SK-N-SH (cell line): Measurements from ENCODE around the gene SPG11. TPM values are rescaled to one million over a fixed set of nuclear protein-coding genes. Genes with fewer than 3 reads are reported as not detected.
A peak's percentile ranks its signal among the peaks of the same experiment; 100 is the strongest.

ENCODE experiments used
- CTCF ChIA-PET: fragments of 300-600, 350-600 bp; formaldehyde crosslinking; extraction: SDS; loops from one replicate; lab custom pipeline; 2021; lab: Yijun Ruan, JAX
- POLR2A ChIA-PET: fragments of 350-600 bp; sonication (Branson Sonifier 250); formaldehyde crosslinking; extraction: SDS; loops from one replicate; lab custom pipeline; 2020; ENCODE audit warnings: antibody characterized with exemption, inconsistent platforms; lab: Yijun Ruan, JAX
- DNase-seq: peaks from one replicate; pipeline ENCODE4 v3.0.0; 2012
- H2AFZ ChIP-seq: fragments of 200-600 bp; sonication (generic); 2 replicates; pipeline ENCODE4 v1.8.1; 2016; ENCODE audit warnings: antibody characterized with exemption, mild to moderate bottlenecking, low read depth
- H3F3A ChIP-seq: fragments of 200-600 bp; sonication (generic); replicated peaks from 2 replicates; pipeline ENCODE3; 2016; ENCODE audit warnings: antibody characterized with exemption, mild to moderate bottlenecking; ENCODE audit not compliant: insufficient read depth
- H3K27ac ChIP-seq, 2 experiments: fragments of 200-500 bp in 1 of 2; fragments of 200-600 bp in 1 of 2; sonication (Bioruptor generic) in 1 of 2; sonication (generic), shearing (Covaris generic) in 1 of 2; 2 replicates each; pipeline versions ENCODE4 v1.5.1 to v1.6.1; 2014 to 2016; ENCODE audit warnings: low read depth in 2 of 2, inconsistent platforms in 1 of 2, low read length in 1 of 2, mild to moderate bottlenecking in 1 of 2, mixed read lengths in 1 of 2
- H3K27me3 ChIP-seq: fragments of 200-600 bp; sonication (generic), shearing (Covaris generic); 2 replicates; pipeline ENCODE4 v1.6.1; 2016; ENCODE audit warnings: mixed run types; ENCODE audit not compliant: insufficient read depth
- H3K36me3 ChIP-seq, 2 experiments: fragments of 200-500 bp in 1 of 2; fragments of 200-600 bp in 1 of 2; sonication (Bioruptor generic) in 1 of 2; sonication (generic) in 1 of 2; replicated peaks in 1 of 2; 2 replicates each; pipeline versions ENCODE3 to v1.5.1; 2014 to 2016; ENCODE audit warnings: low read length in 1 of 2, mild to moderate bottlenecking in 1 of 2; ENCODE audit not compliant: insufficient read depth in 2 of 2, control insufficient read depth in 1 of 2
- H3K4me1 ChIP-seq, 2 experiments: fragments of 200-500 bp in 1 of 2; fragments of 200-600 bp in 1 of 2; sonication (Bioruptor generic) in 1 of 2; sonication (generic), shearing (Covaris generic) in 1 of 2; 2 replicates each; pipeline versions ENCODE4 v1.5.1 to v1.6.1; 2014 to 2016; ENCODE audit warnings: low read depth in 1 of 2, low read length in 1 of 2, mixed run types in 1 of 2; ENCODE audit not compliant: insufficient read depth in 2 of 2, control insufficient read depth in 1 of 2
- H3K4me2 ChIP-seq: fragments of 200-600 bp; sonication (generic), shearing (Covaris generic); 2 replicates; pipeline ENCODE4 v1.6.1; 2017; ENCODE audit warnings: mixed run types
- H3K4me3 ChIP-seq, 2 experiments: fragments of 200-500 bp in 1 of 2; fragments of 200-600 bp in 1 of 2; sonication (Bioruptor generic) in 1 of 2; sonication (generic), shearing (Covaris generic) in 1 of 2; 2 replicates each; pipeline versions ENCODE4 v1.5.1 to v1.8.1; 2014 to 2016; ENCODE audit warnings: low read depth in 2 of 2, inconsistent platforms in 1 of 2, low read length in 1 of 2, mild to moderate bottlenecking in 1 of 2, mixed read lengths in 1 of 2, moderate library complexity in 1 of 2
- H3K79me2 ChIP-seq: fragments of 200-600 bp; sonication (generic); 2 replicates; pipeline ENCODE4 v1.8.1; 2017; ENCODE audit warnings: mild to moderate bottlenecking; ENCODE audit not compliant: insufficient read depth
- H3K9ac ChIP-seq: fragments of 200-600 bp; sonication (generic); 2 replicates; pipeline ENCODE4 v1.6.1; 2017; ENCODE audit warnings: mixed run types
- H3K9me2 ChIP-seq: fragments of 200-600 bp; sonication (generic); 2 replicates; pipeline ENCODE4 v1.6.1; 2017; ENCODE audit warnings: mixed run types
- H3K9me3 ChIP-seq: fragments of 200-600 bp; sonication (generic); 2 replicates; pipeline ENCODE4 v1.6.1; 2017; ENCODE audit warnings: mixed run types, mild to moderate bottlenecking, moderate library complexity
- H4K20me1 ChIP-seq: fragments of 200-600 bp; sonication (generic); 2 replicates; pipeline ENCODE4 v1.6.1; 2017; ENCODE audit warnings: mild to moderate bottlenecking, mixed run types; ENCODE audit not compliant: insufficient read depth
- ELF1 ChIP-seq: IDR thresholded peaks from 2 replicates; pipeline ENCODE4 v1.4.0; 2012
- EP300 ChIP-seq, 2 experiments: IDR thresholded peaks; 2 replicates each; pipeline versions ENCODE4 v1.4.0 to v1.6.1; 2012; ENCODE audit warnings: borderline replicate concordance in 1 of 2, low read depth in 1 of 2, low read length in 1 of 2
- EZH2phosphoT487 ChIP-seq: fragments of 200-600 bp; sonication (generic); IDR thresholded peaks from 2 replicates; pipeline ENCODE4 v1.6.1; 2017; ENCODE audit warnings: low read depth, mixed run types, mild to moderate bottlenecking, antibody characterized with exemption, moderate library complexity, borderline replicate concordance
- FOSL2 ChIP-seq: IDR thresholded peaks from 2 replicates; pipeline ENCODE4 v1.4.0; 2012; ENCODE audit warnings: low read depth, mild to moderate bottlenecking, moderate library complexity, borderline replicate concordance
- FOXJ3 ChIP-seq: sonication (generic); formaldehyde crosslinking; IDR thresholded peaks from 2 replicates; pipeline ENCODE4 v1.5.1; 2020; ENCODE audit warnings: mild to moderate bottlenecking, missing genetic modification reagents
- GABPA ChIP-seq: IDR thresholded peaks from 2 replicates; pipeline ENCODE4 v1.4.0; 2012; ENCODE audit warnings: low read depth, mild to moderate bottlenecking
- GATA2 ChIP-seq: sonication (generic); formaldehyde crosslinking; IDR thresholded peaks from 2 replicates; pipeline ENCODE4 v1.5.0; 2020; ENCODE audit warnings: mild to moderate bottlenecking, missing genetic modification reagents
- JUND ChIP-seq: IDR thresholded peaks from 2 replicates; pipeline ENCODE4 v1.4.0; 2012
- MXI1 ChIP-seq: IDR thresholded peaks from 2 replicates; pipeline ENCODE4 v1.6.1; 2012; ENCODE audit warnings: mild to moderate bottlenecking, low read depth, low read length, improper control_type of control experiment
- POLR2AphosphoS5 ChIP-seq: IDR thresholded peaks from 2 replicates; pipeline ENCODE4 v1.6.1; 2012; ENCODE audit warnings: low read depth, low read length
- RAD21 ChIP-seq: IDR thresholded peaks from 2 replicates; pipeline ENCODE4 v1.6.1; 2012; ENCODE audit warnings: mild to moderate bottlenecking, low read length
- RCOR1 ChIP-seq: fragments of 150-350 bp; IDR thresholded peaks from 2 replicates; pipeline ENCODE4 v1.6.1; 2017; ENCODE audit warnings: antibody characterized with exemption, low read length
- RXRA ChIP-seq: IDR thresholded peaks from 2 replicates; pipeline ENCODE4 v1.4.0; 2012; ENCODE audit warnings: low read depth, mild to moderate bottlenecking, borderline replicate concordance
- SMC3 ChIP-seq: IDR thresholded peaks from 2 replicates; pipeline ENCODE4 v1.6.1; 2012; ENCODE audit warnings: low read depth, low read length, improper control_type of control experiment
- YY1 ChIP-seq: IDR thresholded peaks from 2 replicates; pipeline ENCODE4 v1.4.0; 2012; ENCODE audit warnings: low read depth, mild to moderate bottlenecking
- WGBS: methylation state at CpG from one replicate; pipeline ENCODE4 v1.1.6; 2017; ENCODE audit warnings: low lambda C conversion rate; 5-methylcytosine and 5-hydroxymethylcytosine counted together
- polyA plus RNA-seq, 3 experiments: library from polyadenylated mRNA; depleted of rRNA; stranded (reverse); fragments of >200 nt; gene quantifications; 2 replicates each; pipeline ENCODE4 v1.2.3, GENCODE V29; 2012
- TF ChIP-seq, protein P1 (sequence below): fragments of 200-600 bp; sonication (generic); IDR thresholded peaks from 2 replicates; pipeline ENCODE4 v1.6.1; 2017; ENCODE audit warnings: antibody characterized with exemption, mild to moderate bottlenecking, moderate library complexity

SPG11 gene
- polyA plus RNA-seq, 1 of the 3 experiments (the other 2 are of a cell fraction): 36.3 TPM

DNA sequence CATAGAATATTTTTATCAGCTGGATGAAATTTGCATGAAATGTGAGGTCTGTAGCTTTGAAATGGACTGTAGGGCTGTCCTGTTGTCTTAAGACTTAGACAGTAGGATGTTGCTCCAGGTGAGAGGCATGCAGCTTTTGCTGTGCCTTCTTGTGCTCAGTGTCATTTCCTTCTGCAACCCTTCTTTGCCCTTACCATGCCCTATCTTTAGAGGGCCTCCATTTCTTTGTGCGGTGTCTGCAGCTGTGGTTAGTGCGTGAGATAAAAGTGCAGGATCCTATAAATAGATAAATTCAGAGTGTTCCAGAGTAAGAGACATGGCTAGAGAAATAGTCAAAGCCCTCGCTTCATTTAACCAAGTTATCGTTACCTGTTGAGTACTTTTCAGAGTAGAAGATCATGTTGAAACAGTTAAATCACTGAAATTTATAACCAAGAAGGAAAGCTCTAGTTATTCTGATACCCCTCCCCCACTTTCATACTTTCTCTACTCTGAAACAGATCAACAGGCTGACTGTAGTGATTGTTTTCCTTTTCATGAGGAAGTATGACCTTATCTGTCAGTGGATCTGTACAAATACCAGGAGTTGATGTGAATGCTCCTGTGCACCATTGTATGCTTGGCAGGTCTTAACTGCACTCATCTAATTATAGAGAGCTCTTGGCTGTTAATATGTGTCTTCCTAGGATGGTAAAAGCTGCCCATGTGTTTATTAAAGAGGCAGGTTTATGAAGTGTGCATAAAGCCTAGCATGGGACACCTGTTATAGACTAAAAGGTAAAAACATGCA lies 108.3 kb downstream of the SPG11 start:
- DNase-seq: peak; percentile 42
- WGBS: 83% methylated on average over 4 of the region's 4 CpGs
- peaks cover 58% of the 10 kb centered on the region for H3K79me2 ChIP-seq
- peaks cover 28% of the 10 kb centered on the region for H3F3A ChIP-seq
- H3K27ac ChIP-seq: peak overlapping the region; percentile 14 to 60; a peak in 3 of 4 replicates
- no peaks in the 10 kb centered on the region for H3K27me3 ChIP-seq
- H3K9ac ChIP-seq: no peak overlapping the region
- no peak overlapping the region for H3K4me3 ChIP-seq
- no peak overlapping the region for H3K4me2 ChIP-seq
- H3K9me2 ChIP-seq: no peaks in the 10 kb centered on the region
- peaks cover 8 to 10% of the 10 kb centered on the region in 2 experiments; a peak in 3 of 4 replicates for H3K4me1 ChIP-seq
- CTCF ChIA-PET: interaction anchor here (1.5 to 1.7 kb wide), 2 partner anchors 9 to 24 kb away, joined by 5 read pairs; no protein-coding TSS in a partner anchor
- H3K36me3 ChIP-seq: peaks cover 58 to 67% of the 10 kb centered on the region in 2 experiments
- peaks cover 21% of the 10 kb centered on the region for H4K20me1 ChIP-seq
- POLR2A ChIA-PET: interaction anchor here (0.5 kb wide), 1 partner anchor 149 kb away, joined by 3 read pairs; no protein-coding TSS in a partner anchor
- no peak overlapping the region for H2AFZ ChIP-seq
- TF ChIP-seq GATA2 (CRISPR knock-in tag) (peak; percentile 73), JUND (no peak), EP300 (IDR thresholded peaks at IDR 0.05; ENCODE audit: borderline replicate concordance in 1 of 2, low read depth in 1 of 2, low read length in 1 of 2) (no peak), FOXJ3 (CRISPR knock-in tag) (no peak), GABPA (no peak), YY1 (no peak), SMC3 (no peak), RAD21 (no peak), RCOR1 (peak; percentile 68), FOSL2 (no peak), POLR2AphosphoS5 (no peak), ELF1 (no peak), EZH2phosphoT487 (no peak)
- TF ChIP-seq, protein P1, sequence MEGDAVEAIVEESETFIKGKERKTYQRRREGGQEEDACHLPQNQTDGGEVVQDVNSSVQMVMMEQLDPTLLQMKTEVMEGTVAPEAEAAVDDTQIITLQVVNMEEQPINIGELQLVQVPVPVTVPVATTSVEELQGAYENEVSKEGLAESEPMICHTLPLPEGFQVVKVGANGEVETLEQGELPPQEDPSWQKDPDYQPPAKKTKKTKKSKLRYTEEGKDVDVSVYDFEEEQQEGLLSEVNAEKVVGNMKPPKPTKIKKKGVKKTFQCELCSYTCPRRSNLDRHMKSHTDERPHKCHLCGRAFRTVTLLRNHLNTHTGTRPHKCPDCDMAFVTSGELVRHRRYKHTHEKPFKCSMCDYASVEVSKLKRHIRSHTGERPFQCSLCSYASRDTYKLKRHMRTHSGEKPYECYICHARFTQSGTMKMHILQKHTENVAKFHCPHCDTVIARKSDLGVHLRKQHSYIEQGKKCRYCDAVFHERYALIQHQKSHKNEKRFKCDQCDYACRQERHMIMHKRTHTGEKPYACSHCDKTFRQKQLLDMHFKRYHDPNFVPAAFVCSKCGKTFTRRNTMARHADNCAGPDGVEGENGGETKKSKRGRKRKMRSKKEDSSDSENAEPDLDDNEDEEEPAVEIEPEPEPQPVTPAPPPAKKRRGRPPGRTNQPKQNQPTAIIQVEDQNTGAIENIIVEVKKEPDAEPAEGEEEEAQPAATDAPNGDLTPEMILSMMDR: no peak
- no peaks in the 10 kb centered on the region for H3K9me3 ChIP-seq

DNA sequence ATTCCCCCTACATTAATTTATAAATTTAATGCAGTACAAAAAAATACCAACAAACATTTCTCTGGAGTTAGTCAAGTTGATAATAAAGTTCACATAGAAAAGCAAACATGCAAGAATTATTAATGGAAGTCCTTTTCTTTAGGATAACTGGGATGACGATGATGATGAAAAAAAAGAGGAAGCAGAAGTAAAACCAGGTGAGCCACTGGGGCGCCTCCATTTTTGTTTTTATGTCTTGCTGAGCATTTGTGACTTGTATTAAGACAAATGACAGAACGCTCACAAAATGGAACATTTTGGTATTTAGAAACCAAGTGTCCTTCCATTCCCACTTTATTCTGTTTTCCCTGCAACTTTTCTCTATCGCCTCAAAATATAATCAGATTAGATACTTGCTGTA lies 112.7 kb downstream of the SPG11 start:
- Histone ChIP-seq H3K4me1 (peaks cover 16 to 18% of the 10 kb centered on the region in 2 experiments; a peak in 3 of 4 replicates), H3K36me3 (peaks cover 33 to 50% of the 10 kb centered on the region in 2 experiments), H3F3A (peaks cover 38% of the 10 kb centered on the region), H3K27ac (no peak overlapping the region), H3K9ac (no peak overlapping the region), H3K4me2 (no peak overlapping the region), H3K9me2 (no peaks in the 10 kb centered on the region), H3K9me3 (no peaks in the 10 kb centered on the region), H3K27me3 (no peaks in the 10 kb centered on the region), H2AFZ (no peak overlapping the region), H3K79me2 (peaks cover 85% of the 10 kb centered on the region), H3K4me3 (no peak overlapping the region), H4K20me1 (peaks cover 55% of the 10 kb centered on the region)
- TF ChIP-seq GABPA (no peak), SMC3 (no peak), RXRA (no peak), MXI1 (0 out of 2 replicates have a peak, but pooled peaks have one; percentile 7), GATA2 (CRISPR knock-in tag) (no peak), JUND (no peak)
- TF ChIP-seq, protein P1: no peak
- 81% methylated on average over 4 of the region's 4 CpGs for WGBS
- ChIA-PET CTCF (interaction anchor here (0.6 to 1.5 kb wide), 7 partner anchors 9 to 679 kb away, joined by 3 to 7 read pairs (median 3); no protein-coding TSS in a partner anchor), POLR2A (no interaction called here)
- DNase-seq: no peak
